ENCODE measurements around the gene SPTBN4.

The SPTBN4 gene

DNA sequence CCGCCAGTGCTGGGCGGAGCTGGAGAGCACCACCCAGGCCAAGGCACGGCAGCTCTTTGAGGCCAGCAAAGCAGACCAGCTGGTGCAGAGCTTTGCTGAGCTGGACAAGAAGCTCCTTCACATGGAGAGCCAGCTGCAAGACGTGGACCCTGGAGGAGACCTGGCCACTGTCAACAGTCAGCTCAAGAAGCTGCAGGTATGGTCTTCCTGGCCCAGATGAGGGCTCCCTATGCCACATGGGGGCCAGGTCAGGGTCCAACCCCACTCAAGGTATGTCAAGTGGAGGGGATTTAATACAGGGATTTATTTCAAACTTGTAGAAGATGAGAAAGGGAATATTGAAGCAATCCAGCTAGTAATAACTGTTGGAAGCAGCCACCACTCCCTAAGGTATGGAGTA lies 67.3 kb downstream of the SPTBN4 start:
- H2AFZ ChIP-seq (ENCODE audit: low read length) = no peak overlapping the region
- no peak overlapping the region for H3K4me3 ChIP-seq (ENCODE audit: low read depth, low read length, poor library complexity, severe bottlenecking)
- no peaks in the 10 kb centered on the region for H3K9me3 ChIP-seq (ENCODE audit: low read length)
- TF ChIP-seq, protein P1, sequence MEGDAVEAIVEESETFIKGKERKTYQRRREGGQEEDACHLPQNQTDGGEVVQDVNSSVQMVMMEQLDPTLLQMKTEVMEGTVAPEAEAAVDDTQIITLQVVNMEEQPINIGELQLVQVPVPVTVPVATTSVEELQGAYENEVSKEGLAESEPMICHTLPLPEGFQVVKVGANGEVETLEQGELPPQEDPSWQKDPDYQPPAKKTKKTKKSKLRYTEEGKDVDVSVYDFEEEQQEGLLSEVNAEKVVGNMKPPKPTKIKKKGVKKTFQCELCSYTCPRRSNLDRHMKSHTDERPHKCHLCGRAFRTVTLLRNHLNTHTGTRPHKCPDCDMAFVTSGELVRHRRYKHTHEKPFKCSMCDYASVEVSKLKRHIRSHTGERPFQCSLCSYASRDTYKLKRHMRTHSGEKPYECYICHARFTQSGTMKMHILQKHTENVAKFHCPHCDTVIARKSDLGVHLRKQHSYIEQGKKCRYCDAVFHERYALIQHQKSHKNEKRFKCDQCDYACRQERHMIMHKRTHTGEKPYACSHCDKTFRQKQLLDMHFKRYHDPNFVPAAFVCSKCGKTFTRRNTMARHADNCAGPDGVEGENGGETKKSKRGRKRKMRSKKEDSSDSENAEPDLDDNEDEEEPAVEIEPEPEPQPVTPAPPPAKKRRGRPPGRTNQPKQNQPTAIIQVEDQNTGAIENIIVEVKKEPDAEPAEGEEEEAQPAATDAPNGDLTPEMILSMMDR (IDR thresholded peaks at IDR 0.05; ENCODE audit: low read length) = no peak
- no peak for TF ChIP-seq EZH2 (IDR thresholded peaks at IDR 0.05; ENCODE audit: borderline replicate concordance, low read length)
- H3K27me3 ChIP-seq (ENCODE audit: insufficient read depth, low read length) = no peaks in the 10 kb centered on the region; the same call in 1 of the 2 replicates
- no peaks in the 10 kb centered on the region for H4K20me1 ChIP-seq (ENCODE audit: insufficient read depth, low read length)
- H3K4me2 ChIP-seq (ENCODE audit: low read length) = no peak overlapping the region
- no peaks in the 10 kb centered on the region for H3K9me2 ChIP-seq (ENCODE audit: low read depth, low read length)
- H3K27ac ChIP-seq (ENCODE audit: low read depth, low read length, poor library complexity, severe bottlenecking) = no peak overlapping the region
- peaks cover 10% of the 10 kb centered on the region for H3K4me1 ChIP-seq (ENCODE audit: insufficient read depth, low read length, severe bottlenecking)
- H3K79me2 ChIP-seq (ENCODE audit: insufficient read depth, low read length) = no peaks in the 10 kb centered on the region
- no peak overlapping the region for H3K9ac ChIP-seq (ENCODE audit: low read length)
- no peaks in the 10 kb centered on the region for H3F3A ChIP-seq (ENCODE audit: insufficient read depth, low read length)
- H3K36me3 ChIP-seq (ENCODE audit: insufficient read depth, low read length) = no peaks in the 10 kb centered on the region

DNA sequence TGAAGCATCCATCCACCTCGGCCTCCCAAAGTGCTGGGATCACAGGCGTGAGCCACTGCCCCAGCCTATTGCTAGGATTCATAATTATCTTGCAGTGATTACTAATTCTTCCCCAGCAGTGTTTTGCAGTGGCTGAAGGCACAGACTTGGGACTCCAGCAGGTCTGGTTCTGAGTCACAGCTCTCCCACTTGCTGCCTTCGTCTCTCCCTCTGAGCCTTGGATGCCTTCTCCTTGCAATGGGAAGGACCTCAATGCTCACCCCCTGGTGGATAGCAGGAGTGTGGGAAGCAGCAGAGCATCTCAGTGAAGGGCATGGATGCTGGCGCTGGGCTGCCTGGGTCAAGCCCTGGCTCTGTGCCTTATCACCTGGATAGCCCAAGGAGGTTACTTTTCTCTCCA lies 72.3 kb downstream of the SPTBN4 start:
- H3K36me3 ChIP-seq (ENCODE audit: insufficient read depth, low read length) = no peaks in the 10 kb centered on the region
- H4K20me1 ChIP-seq (ENCODE audit: insufficient read depth, low read length) = no peaks in the 10 kb centered on the region
- no peak overlapping the region for H3K27ac ChIP-seq (ENCODE audit: low read depth, low read length, poor library complexity, severe bottlenecking)
- H3K9ac ChIP-seq (ENCODE audit: low read length) = no peak overlapping the region
- H3K9me3 ChIP-seq (ENCODE audit: low read length) = no peaks in the 10 kb centered on the region
- H3F3A ChIP-seq (ENCODE audit: insufficient read depth, low read length) = no peaks in the 10 kb centered on the region
- no peaks in the 10 kb centered on the region for H3K4me1 ChIP-seq (ENCODE audit: insufficient read depth, low read length, severe bottlenecking)
- no peak overlapping the region for H2AFZ ChIP-seq (ENCODE audit: low read length)
- H3K4me3 ChIP-seq (ENCODE audit: low read depth, low read length, poor library complexity, severe bottlenecking) = no peak overlapping the region
- no peaks in the 10 kb centered on the region for H3K79me2 ChIP-seq (ENCODE audit: insufficient read depth, low read length)
- no peaks in the 10 kb centered on the region for H3K9me2 ChIP-seq (ENCODE audit: low read depth, low read length)
- H3K27me3 ChIP-seq (ENCODE audit: insufficient read depth, low read length) = no peaks in the 10 kb centered on the region
- H3K4me2 ChIP-seq (ENCODE audit: low read length) = no peak overlapping the region
- no peak for TF ChIP-seq EZH2 (IDR thresholded peaks at IDR 0.05; ENCODE audit: borderline replicate concordance, low read length)
- TF ChIP-seq, protein P1 (IDR thresholded peaks at IDR 0.05; ENCODE audit: low read length) = no peak

DNA sequence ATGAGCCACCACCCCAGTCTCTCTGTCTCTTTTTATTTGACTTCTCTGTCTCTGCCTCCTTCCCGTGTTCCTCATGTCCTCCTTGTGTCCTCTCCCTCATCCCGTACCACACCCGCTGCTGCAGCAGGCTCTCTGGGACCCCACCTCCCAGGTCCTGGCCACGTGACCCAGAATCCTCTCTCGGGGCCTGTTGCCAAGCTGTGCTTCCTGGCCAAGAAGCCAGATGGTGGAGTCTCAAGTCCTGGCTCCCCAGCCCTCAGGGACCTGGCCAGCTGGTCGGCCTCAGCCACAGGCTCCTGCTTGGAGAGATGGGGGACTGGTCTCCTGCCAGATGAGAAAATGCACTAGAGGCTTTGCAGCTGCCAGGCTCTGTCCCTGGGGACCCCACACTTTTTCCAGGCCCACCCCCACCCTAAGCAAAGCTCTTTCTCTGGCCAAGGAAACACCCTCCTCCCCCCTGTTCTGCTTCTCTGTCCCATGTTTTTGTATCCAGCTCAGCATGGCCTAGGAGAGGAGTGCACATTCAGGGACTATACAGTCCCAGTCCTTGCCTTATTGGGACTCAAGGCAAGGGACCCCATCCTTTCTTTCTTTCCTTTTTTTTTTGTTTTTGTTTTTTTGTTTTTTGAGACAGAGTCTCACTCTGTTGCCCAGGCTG lies 75.5 kb downstream of the SPTBN4 start:
- Histone ChIP-seq H3K4me2 (ENCODE audit: low read length) (no peak overlapping the region), H3K9me3 (ENCODE audit: low read length) (no peaks in the 10 kb centered on the region), H3K9me2 (ENCODE audit: low read depth, low read length) (no peaks in the 10 kb centered on the region), H3K36me3 (ENCODE audit: insufficient read depth, low read length) (no peaks in the 10 kb centered on the region), H3K27ac (ENCODE audit: low read depth, low read length, poor library complexity, severe bottlenecking) (no peak overlapping the region), H3K4me3 (ENCODE audit: low read depth, low read length, poor library complexity, severe bottlenecking) (no peak overlapping the region), H2AFZ (ENCODE audit: low read length) (no peak overlapping the region), H3K9ac (ENCODE audit: low read length) (no peak overlapping the region), H3K79me2 (ENCODE audit: insufficient read depth, low read length) (no peaks in the 10 kb centered on the region), H3K27me3 (ENCODE audit: insufficient read depth, low read length) (no peaks in the 10 kb centered on the region), H4K20me1 (ENCODE audit: insufficient read depth, low read length) (no peaks in the 10 kb centered on the region), H3K4me1 (ENCODE audit: insufficient read depth, low read length, severe bottlenecking) (no peaks in the 10 kb centered on the region), H3F3A (ENCODE audit: insufficient read depth, low read length) (no peaks in the 10 kb centered on the region)
- TF ChIP-seq EZH2 (IDR thresholded peaks at IDR 0.05; ENCODE audit: borderline replicate concordance, low read length) = no peak
- TF ChIP-seq, protein P1 (IDR thresholded peaks at IDR 0.05; ENCODE audit: low read length) = no peak

All from OCI-LY1 (cell line).